ENCODE data around the gene TEFM. TPM values are rescaled to one million over a fixed set of nuclear protein-coding genes. Genes with fewer than 3 reads are reported as not detected.

TEFM gene
- 8.7 and 10.0 TPM in 2 replicates for polyA plus RNA-seq (2013)

GRCh38 chr17:30906101-30906911 lies at the start of gene TEFM:
TSS of gene TEFM (minus strand) at chr17:30906238. CDS start at chr17:30906198, 40 bp downstream.
- Histone ChIP-seq H3K9me3 (ENCODE audit: insufficient read depth, low read depth, low read length) (no peaks in the 10 kb centered on the region), H3K4me2 (ENCODE audit: low read length) (peak within 1 kb of the TSS; percentile 95), H2BK5ac (ENCODE audit: low read depth, low read length, poor library complexity) (peak within 1 kb of the TSS; percentile 74), H3K4me1 (ENCODE audit: control insufficient read depth in 1 of 2, insufficient read depth in 2 of 2, low read length in 2 of 2) (peaks cover 3 to 4% of the 10 kb centered on the region in 2 experiments), H4K91ac (ENCODE audit: low read depth, low read length) (peak within 1 kb of the TSS; percentile 74), H3K9ac (ENCODE audit: low read length) (peak within 1 kb of the TSS; percentile 96), H3K79me1 (ENCODE audit: low read length) (peaks cover 4% of the 10 kb centered on the region), H4K12ac (ENCODE audit: low read depth, low read length) (peak within 1 kb of the TSS; percentile 95), H3K27me3 (ENCODE audit: insufficient read depth, low read length) (no peaks in the 10 kb centered on the region), H3K18ac (ENCODE audit: low read length) (peak within 1 kb of the TSS; percentile 82), H3K4me3 (ENCODE audit: low read depth, low read length) (peak within 1 kb of the TSS; percentile 87), H3K23ac (ENCODE audit: low read length) (no peak within 1 kb of the TSS), H2BK120ac (ENCODE audit: insufficient read depth, low read length, poor library complexity) (peak within 1 kb of the TSS; percentile 61), H2AFZ (ENCODE audit: insufficient read depth, low read length, poor library complexity) (peak within 1 kb of the TSS; percentile 97), H4K8ac (ENCODE audit: low read depth, low read length) (peak within 1 kb of the TSS; percentile 98), H3K14ac (ENCODE audit: low read length) (peak within 1 kb of the TSS; percentile 91), H3K4ac (ENCODE audit: low read depth, low read length) (peak within 1 kb of the TSS; percentile 42), H2BK12ac (ENCODE audit: low read length) (no peak within 1 kb of the TSS), H2AK5ac (ENCODE audit: low read length) (no peak within 1 kb of the TSS), H3K79me2 (ENCODE audit: control insufficient read depth, insufficient read depth, low read length, poor library complexity) (peaks cover 3% of the 10 kb centered on the region), H3K36me3 (ENCODE audit: control insufficient read depth in 1 of 2, insufficient read depth in 2 of 2, low read length in 2 of 2) (peaks cover 0 to 4% of the 10 kb centered on the region in 2 experiments), H3K27ac (ENCODE audit: low read depth, low read length) (peak within 1 kb of the TSS; percentile 60)
- peak; percentile 94 to 97 for DNase-seq
- WGBS (ENCODE audit: extremely low coverage, insufficient coverage, insufficient read length) = no CpG with 5 or more reads among the region's 47 CpGs

- Histone ChIP-seq H3K27ac (ENCODE audit: low read depth, low read length) (no peak overlapping the region), H4K8ac (ENCODE audit: low read depth, low read length) (no peak overlapping the region), H2BK12ac (ENCODE audit: low read length) (no peak overlapping the region), H4K12ac (ENCODE audit: low read depth, low read length) (no peak overlapping the region), H3K36me3 (ENCODE audit: control insufficient read depth in 1 of 2, insufficient read depth in 2 of 2, low read length in 2 of 2) (no peaks in the 10 kb centered on the region), H2AK5ac (ENCODE audit: low read length) (no peak overlapping the region), H3K18ac (ENCODE audit: low read length) (no peak overlapping the region), H2BK5ac (ENCODE audit: low read depth, low read length, poor library complexity) (no peak overlapping the region), H3K9ac (ENCODE audit: low read length) (no peak overlapping the region), H3K4me3 (ENCODE audit: low read depth, low read length) (no peak overlapping the region), H4K91ac (ENCODE audit: low read depth, low read length) (no peak overlapping the region), H3K79me1 (ENCODE audit: low read length) (peaks cover 2% of the 10 kb centered on the region), H3K23ac (ENCODE audit: low read length) (no peak overlapping the region), H3K4me2 (ENCODE audit: low read length) (no peak overlapping the region), H3K4me1 (ENCODE audit: control insufficient read depth in 1 of 2, insufficient read depth in 2 of 2, low read length in 2 of 2) (peaks cover 2 to 10% of the 10 kb centered on the region in 2 experiments), H3K79me2 (ENCODE audit: control insufficient read depth, insufficient read depth, low read length, poor library complexity) (no peaks in the 10 kb centered on the region), H2AFZ (ENCODE audit: insufficient read depth, low read length, poor library complexity) (no peak overlapping the region), H2BK120ac (ENCODE audit: insufficient read depth, low read length, poor library complexity) (no peak overlapping the region), H3K4ac (ENCODE audit: low read depth, low read length) (no peak overlapping the region), H3K9me3 (ENCODE audit: insufficient read depth, low read depth, low read length) (no peaks in the 10 kb centered on the region), H3K27me3 (ENCODE audit: insufficient read depth, low read length) (no peaks in the 10 kb centered on the region), H3K14ac (ENCODE audit: low read length) (no peak overlapping the region)
- no CpG with 5 or more reads among the region's 6 CpGs for WGBS (ENCODE audit: extremely low coverage, insufficient coverage, insufficient read length)
- DNase-seq = no peak
These were observed 48.2 kb upstream of the TEFM start for GRCh38 chr17:30954046-30954830.

- Histone ChIP-seq H3K4me2 (ENCODE audit: low read length) (no peak overlapping the region), H4K8ac (ENCODE audit: low read depth, low read length) (no peak overlapping the region), H3K14ac (ENCODE audit: low read length) (no peak overlapping the region), H3K27me3 (ENCODE audit: insufficient read depth, low read length) (no peaks in the 10 kb centered on the region), H2AFZ (ENCODE audit: insufficient read depth, low read length, poor library complexity) (no peak overlapping the region), H2AK5ac (ENCODE audit: low read length) (no peak overlapping the region), H3K36me3 (ENCODE audit: control insufficient read depth in 1 of 2, insufficient read depth in 2 of 2, low read length in 2 of 2) (no peaks in the 10 kb centered on the region), H2BK5ac (ENCODE audit: low read depth, low read length, poor library complexity) (no peak overlapping the region), H3K9ac (ENCODE audit: low read length) (no peak overlapping the region), H3K23ac (ENCODE audit: low read length) (no peak overlapping the region), H2BK12ac (ENCODE audit: low read length) (no peak overlapping the region), H4K12ac (ENCODE audit: low read depth, low read length) (no peak overlapping the region), H3K4me1 (ENCODE audit: control insufficient read depth in 1 of 2, insufficient read depth in 2 of 2, low read length in 2 of 2) (peaks cover 2 to 8% of the 10 kb centered on the region in 2 experiments), H3K79me2 (ENCODE audit: control insufficient read depth, insufficient read depth, low read length, poor library complexity) (no peaks in the 10 kb centered on the region), H3K9me3 (ENCODE audit: insufficient read depth, low read depth, low read length) (no peaks in the 10 kb centered on the region), H4K91ac (ENCODE audit: low read depth, low read length) (no peak overlapping the region), H3K18ac (ENCODE audit: low read length) (no peak overlapping the region), H2BK120ac (ENCODE audit: insufficient read depth, low read length, poor library complexity) (no peak overlapping the region), H3K79me1 (ENCODE audit: low read length) (peaks cover 2% of the 10 kb centered on the region), H3K4ac (ENCODE audit: low read depth, low read length) (no peak overlapping the region), H3K4me3 (ENCODE audit: low read depth, low read length) (no peak overlapping the region), H3K27ac (ENCODE audit: low read depth, low read length) (no peak overlapping the region)
- WGBS (ENCODE audit: extremely low coverage, insufficient coverage, insufficient read length) = no CpG with 5 or more reads among the region's 9 CpGs
- DNase-seq = no peak
These were observed 46.8 kb upstream of the TEFM start for GRCh38 chr17:30952638-30953393.

All from trophoblast cell (in vitro differentiated cells and primary cell).